ENCODE results near the gene TMEM80. TPM values are rescaled to one million over a fixed set of nuclear protein-coding genes. Genes with fewer than 3 reads are reported as not detected.

The TMEM80 gene
- polyA plus RNA-seq, 1 experiment = 18.7 TPM

- POLR2A ChIA-PET = interaction anchor here (0.7 kb wide), 2 partner anchors 80 to 85 kb away, joined by 8 to 11 read pairs; no protein-coding TSS in a partner anchor
- Histone ChIP-seq H3K27me3 (ENCODE audit: control insufficient read depth, insufficient read depth, low read length) (no peaks in the 10 kb centered on the region), H3K27ac (ENCODE audit: low read depth, low read length) (no peak overlapping the region), H3K9me3 (ENCODE audit: control insufficient read depth, insufficient read depth, low read length) (no peaks in the 10 kb centered on the region; the same call in 1 of the 2 replicates), H3K4me3 (ENCODE audit: low read depth, low read length) (no peak overlapping the region)
- TF ChIP-seq CTCF (IDR thresholded peaks at IDR 0.05; ENCODE audit: low read depth, low read length) = no peak
- CTCF ChIA-PET = interaction anchor here (0.9 kb wide), 1 partner anchor 8 kb away, joined by 3 read pairs; no protein-coding TSS in a partner anchor
- no peak for DNase-seq (ENCODE audit: low read depth, low spot score)
These were observed 54.1 kb downstream of the TMEM80 start for GRCh38 chr11:749731-750130.

Other genes with a start within 250 kb of the TMEM80 start
- 15.8 and 19.7 TPM in 2 replicates for gene PTDSS2, start 245.5 kb upstream of the TMEM80 start, polyA plus RNA-seq (2011; rRNA removed)
- gene RNH1, start 188.6 kb upstream of the TMEM80 start, polyA plus RNA-seq (2011; rRNA removed) = 98.6 and 168 TPM in 2 replicates
- gene HRAS, start 160.2 kb upstream of the TMEM80 start, polyA plus RNA-seq (2011; rRNA removed) = 44.7 and 58.7 TPM in 2 replicates
- gene LRRC56, start 158.3 kb upstream of the TMEM80 start, polyA plus RNA-seq (2011; rRNA removed) = 0.86 and 1.5 TPM in 2 replicates
- gene LMNTD2, start 135.1 kb upstream of the TMEM80 start, polyA plus RNA-seq (2011; rRNA removed) = 0.32 and 0.67 TPM in 2 replicates
- 2.5 and 4.3 TPM in 2 replicates for gene RASSF7, start 134.8 kb upstream of the TMEM80 start, polyA plus RNA-seq (2011; rRNA removed)
- gene PHRF1, start 119.3 kb upstream of the TMEM80 start, polyA plus RNA-seq (2011; rRNA removed) = 7.3 and 8.4 TPM in 2 replicates
- 2.4 and 3.6 TPM in 2 replicates for gene IRF7, start 79.9 kb upstream of the TMEM80 start, polyA plus RNA-seq (2011; rRNA removed)
- gene CDHR5, start 70.9 kb upstream of the TMEM80 start, polyA plus RNA-seq (2011; rRNA removed) = not detected in 2 replicates
- gene SCT, start 68.6 kb upstream of the TMEM80 start, polyA plus RNA-seq (2011; rRNA removed) = not detected in 2 replicates
- gene DRD4, start 58.5 kb upstream of the TMEM80 start, polyA plus RNA-seq (2011; rRNA removed) = 0.05 TPM in 1 of 2 replicates, not detected in the other
- 13.0 and 19.6 TPM in 2 replicates for gene DEAF1, start 594 bp upstream of the TMEM80 start, polyA plus RNA-seq (2011; rRNA removed)
- 11.0 and 17.0 TPM in 2 replicates for gene EPS8L2, start 10.4 kb downstream of the TMEM80 start, polyA plus RNA-seq (2011; rRNA removed)
- 242 and 286 TPM in 2 replicates for gene TALDO1, start 51.6 kb downstream of the TMEM80 start, polyA plus RNA-seq (2011; rRNA removed)
- 15.0 and 18.8 TPM in 2 replicates for gene GATD1, start 81.7 kb downstream of the TMEM80 start, polyA plus RNA-seq (2011; rRNA removed)
- 0.55 and 1.1 TPM in 2 replicates for gene CEND1, start 94.3 kb downstream of the TMEM80 start, polyA plus RNA-seq (2011; rRNA removed)
- 11.3 and 11.5 TPM in 2 replicates for gene SLC25A22, start 102.5 kb downstream of the TMEM80 start, polyA plus RNA-seq (2011; rRNA removed)
- 5.7 and 8.2 TPM in 2 replicates for gene PIDD1, start 109.4 kb downstream of the TMEM80 start, polyA plus RNA-seq (2011; rRNA removed)
- 940 and 1,115 TPM in 2 replicates for gene RPLP2, start 114.2 kb downstream of the TMEM80 start, polyA plus RNA-seq (2011; rRNA removed)
- gene PNPLA2, start 123.1 kb downstream of the TMEM80 start, polyA plus RNA-seq (2011; rRNA removed) = 17.3 and 29.3 TPM in 2 replicates
- gene CRACR2B, start 132.1 kb downstream of the TMEM80 start, polyA plus RNA-seq (2011; rRNA removed) = 0.26 and 0.36 TPM in 2 replicates
- 559 and 909 TPM in 2 replicates for gene CD151, start 137.1 kb downstream of the TMEM80 start, polyA plus RNA-seq (2011; rRNA removed)
- gene POLR2L, start 146.7 kb downstream of the TMEM80 start, polyA plus RNA-seq (2011; rRNA removed) = 211 and 431 TPM in 2 replicates
- 92.6 and 134 TPM in 2 replicates for gene TSPAN4, start 147.0 kb downstream of the TMEM80 start, polyA plus RNA-seq (2011; rRNA removed)
- 95.5 and 120 TPM in 2 replicates for gene CHID1, start 215.0 kb downstream of the TMEM80 start, polyA plus RNA-seq (2011; rRNA removed)
- 54.2 and 55.7 TPM in 2 replicates for gene AP2A2, start 230.1 kb downstream of the TMEM80 start, polyA plus RNA-seq (2011; rRNA removed)

Measured in AG04450 (cell line).